ENCODE results near the gene SERPINB11.

- no peak for TF ChIP-seq CTCF (IDR thresholded peaks at IDR 0.05 in 4 of 5, conservative IDR thresholded peaks at IDR 0.05 in 1 of 5)
- no peak for TF ChIP-seq POLR2A (IDR thresholded peaks at IDR 0.05)
Measured at GRCh38 chr18:63686871-63687270, 15.9 kb upstream of the SERPINB11 start.

Data from gastrocnemius medialis (tissue), 4 donors.